HepG2 (cell line): ENCODE data around the gene SCYL1. TPM values are rescaled to one million over a fixed set of nuclear protein-coding genes. Genes with fewer than 3 reads are reported as not detected.
A peak's percentile ranks its signal among the peaks of the same experiment; 100 is the strongest.

Experiments
- AHR ChIP-seq: IDR thresholded peaks from 2 replicates; pipeline ENCODE4 v1.6.1; 2018; ENCODE audit warnings: missing genetic modification reagents, missing compliant biosample characterization
- CBX5 ChIP-seq: sonication (generic); formaldehyde crosslinking; IDR thresholded peaks from 2 replicates; pipeline ENCODE4 v1.4.0; 2020; ENCODE audit warnings: missing genetic modification reagents, borderline replicate concordance
- GABPB1 ChIP-seq: IDR thresholded peaks from 2 replicates; pipeline ENCODE4 v1.6.1; 2016; ENCODE audit warnings: mild to moderate bottlenecking, missing genetic modification reagents, moderate library complexity, missing compliant biosample characterization
- GATAD1 ChIP-seq: IDR thresholded peaks from 2 replicates; pipeline ENCODE4 v1.6.1; 2016; ENCODE audit warnings: missing genetic modification reagents, missing compliant biosample characterization
- GZF1 ChIP-seq: sonication (generic); formaldehyde crosslinking; IDR thresholded peaks from 2 replicates; pipeline ENCODE4 v1.5.1; 2020; ENCODE audit warnings: mild to moderate bottlenecking, missing genetic modification reagents
- HNF1B ChIP-seq: sonication (generic); formaldehyde crosslinking; IDR thresholded peaks from 2 replicates; pipeline ENCODE4 v1.5.1; 2020; ENCODE audit warnings: mild to moderate bottlenecking, moderate library complexity, missing genetic modification reagents
- IKZF5 ChIP-seq: IDR thresholded peaks from 2 replicates; pipeline ENCODE4 v1.6.1; 2018; ENCODE audit warnings: missing genetic modification reagents, mild to moderate bottlenecking, missing compliant biosample characterization
- KLF11 ChIP-seq: IDR thresholded peaks from 2 replicates; pipeline ENCODE4 v1.6.1; 2016; ENCODE audit warnings: missing compliant biosample characterization
- LRRFIP1 ChIP-seq: sonication (generic); formaldehyde crosslinking; conservative IDR thresholded peaks from 2 replicates; pipeline ENCODE4 v1.4.0; 2020; ENCODE audit warnings: missing genetic modification reagents
- MTA1 ChIP-seq: sonication (generic); formaldehyde crosslinking; IDR thresholded peaks from 2 replicates; pipeline ENCODE4 v1.4.0; 2020; ENCODE audit warnings: missing genetic modification reagents, mild to moderate bottlenecking, borderline replicate concordance
- NFIC ChIP-seq: IDR thresholded peaks from 2 replicates; pipeline ENCODE4 v1.6.1; 2012; ENCODE audit warnings: mild to moderate bottlenecking, low read length, inconsistent platforms
- SNAPC2 ChIP-seq: sonication (generic); formaldehyde crosslinking; IDR thresholded peaks from 2 replicates; pipeline ENCODE4 v1.8.1; 2022; ENCODE audit warnings: mild to moderate bottlenecking, missing genetic modification reagents
- SUZ12 ChIP-seq: fragments of 150-350 bp; IDR thresholded peaks from 2 replicates; pipeline ENCODE4 v1.6.1; 2014; ENCODE audit warnings: low read depth, low read length
- YEATS4 ChIP-seq: sonication (generic); formaldehyde crosslinking; IDR thresholded peaks from 2 replicates; pipeline ENCODE4 v1.4.0; 2020; ENCODE audit warnings: missing genetic modification reagents, borderline replicate concordance
- ZBTB44 ChIP-seq: sonication (generic); formaldehyde crosslinking; IDR thresholded peaks from 2 replicates; pipeline ENCODE4 v1.4.0; 2020; ENCODE audit warnings: missing genetic modification reagents
- ZC3H13 ChIP-seq: sonication (generic); formaldehyde crosslinking; IDR thresholded peaks from 2 replicates; pipeline ENCODE4 v1.8.1; 2023; ENCODE audit warnings: mild to moderate bottlenecking, missing genetic modification reagents, moderate library complexity
- ZHX1 ChIP-seq: sonication (generic); formaldehyde crosslinking; IDR thresholded peaks from 2 replicates; pipeline ENCODE4 v1.8.1; 2022; ENCODE audit warnings: low read depth, mild to moderate bottlenecking, missing genetic modification reagents
- ZNF674 ChIP-seq: sonication (generic); formaldehyde crosslinking; IDR thresholded peaks from 2 replicates; pipeline ENCODE4 v1.5.0; 2020; ENCODE audit warnings: low read depth, mild to moderate bottlenecking, missing genetic modification reagents
- polyA plus RNA-seq, 8 experiments: library from polyadenylated mRNA; depleted of rRNA in 3 of 8; stranded (reverse) in 7 of 8; unstranded in 1 of 8; fragments of >200 nt; fragmentation: Illumina TruSeq in 4 of 8; extraction: Trizol in 4 of 8; gene quantifications; 2 replicates each; pipeline versions ENCODE4 v1.2.1 to v1.2.3, GENCODE V29; 2011 to 2016; ENCODE audit warnings: low read depth in 4 of 8, missing spikeins in 1 of 8, mixed read lengths in 1 of 8; ENCODE audit not compliant: insufficient read depth in 1 of 8
- total RNA-seq, 5 experiments: library from RNA; depleted of rRNA; stranded (reverse); fragments of >200 nt; fragmentation: Illumina TruSeq; extraction: Trizol; gene quantifications; 2 replicates each; pipeline ENCODE4 v1.2.3, GENCODE V29; 2016; ENCODE audit warnings: low read depth in 1 of 5

Gene SCYL1
- total and polyA plus RNA-seq, 2 of the 13 experiments (the other 11 are each of a cell fraction or from before 2014, with no cell fraction given): 65.9 to 103 TPM

GRCh38 chr11:65498977-65499712, 25.7 kb upstream of the SCYL1 start, which contains the start of gene MALAT1 (continued):
- TF ChIP-seq LRRFIP1 (CRISPR knock-in tag) (0 out of 2 replicates have a peak, but pooled peaks have one; percentile 63), NFIC (peak; percentile 80; the same call in 1 of the 2 replicates), GATAD1 (CRISPR knock-in tag) (peak; percentile 78), SUZ12 (no peak), YEATS4 (peak; percentile 92), IKZF5 (CRISPR knock-in tag) (peak; percentile 94), ZNF674 (CRISPR knock-in tag) (no peak), CBX5 (CRISPR knock-in tag) (peak; percentile 94; the same call in 1 of the 2 replicates), GZF1 (no peak), SNAPC2 (0 out of 2 replicates have a peak, but pooled peaks have one; percentile 39), ZBTB44 (0 out of 2 replicates have a peak, but pooled peaks have one; percentile 79), AHR (CRISPR knock-in tag) (peak; percentile 87; the same call in 1 of the 2 replicates), MTA1 (CRISPR knock-in tag) (no peak), ZC3H13 (CRISPR knock-in tag) (no peak), ZHX1 (CRISPR knock-in tag) (peak; percentile 77; the same call in 1 of the 2 replicates), GABPB1 (CRISPR knock-in tag) (peak; percentile 62; the same call in 1 of the 2 replicates), KLF11 (peak; percentile 70; the same call in 1 of the 2 replicates), HNF1B (CRISPR knock-in tag) (0 out of 2 replicates have a peak, but pooled peaks have one; percentile 34)
